Superior temporal gyrus (tissue), 1 donor: Measurements from ENCODE around the gene MBP.

Source experiments
- DNase-seq: peaks from one replicate; pipeline ENCODE4 v3.0.0-alpha.2; 2016; ENCODE audit errors: extremely low spot score

The MBP gene

GRCh38 chr18:77049938-77050337 lies 82.6 kb downstream of the MBP start:
- peak; percentile 73 for DNase-seq

GRCh38 chr18:77047803-77048419 lies 84.7 kb downstream of the MBP start:
- DNase-seq, result no peak

GRCh38 chr18:77046994-77047393 lies 85.6 kb downstream of the MBP start:
- DNase-seq, result no peak

DNA sequence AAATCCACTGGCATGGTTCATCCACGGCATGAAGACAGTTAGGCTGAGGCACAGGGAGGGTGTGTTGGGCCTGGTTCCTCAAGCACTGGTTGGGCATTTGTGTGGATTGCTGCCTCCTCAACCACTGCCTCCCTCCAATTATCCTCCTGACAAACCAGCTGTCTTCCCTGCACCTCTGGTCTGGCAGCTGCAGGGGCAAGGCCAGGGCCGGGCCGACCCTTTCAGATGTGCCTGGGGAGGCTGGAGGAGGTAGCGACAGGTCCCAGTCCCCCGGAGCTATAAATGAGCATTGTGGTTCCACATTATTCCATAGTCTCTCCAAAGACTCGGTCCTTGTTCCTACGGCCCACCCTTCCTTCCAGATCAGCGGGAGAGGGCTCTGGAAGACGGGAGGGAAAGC lies 86.2 kb downstream of the MBP start:
- no peak for DNase-seq

GRCh38 chr18:77045677-77046076 lies 86.9 kb downstream of the MBP start:
- peak; percentile 55 for DNase-seq

DNA sequence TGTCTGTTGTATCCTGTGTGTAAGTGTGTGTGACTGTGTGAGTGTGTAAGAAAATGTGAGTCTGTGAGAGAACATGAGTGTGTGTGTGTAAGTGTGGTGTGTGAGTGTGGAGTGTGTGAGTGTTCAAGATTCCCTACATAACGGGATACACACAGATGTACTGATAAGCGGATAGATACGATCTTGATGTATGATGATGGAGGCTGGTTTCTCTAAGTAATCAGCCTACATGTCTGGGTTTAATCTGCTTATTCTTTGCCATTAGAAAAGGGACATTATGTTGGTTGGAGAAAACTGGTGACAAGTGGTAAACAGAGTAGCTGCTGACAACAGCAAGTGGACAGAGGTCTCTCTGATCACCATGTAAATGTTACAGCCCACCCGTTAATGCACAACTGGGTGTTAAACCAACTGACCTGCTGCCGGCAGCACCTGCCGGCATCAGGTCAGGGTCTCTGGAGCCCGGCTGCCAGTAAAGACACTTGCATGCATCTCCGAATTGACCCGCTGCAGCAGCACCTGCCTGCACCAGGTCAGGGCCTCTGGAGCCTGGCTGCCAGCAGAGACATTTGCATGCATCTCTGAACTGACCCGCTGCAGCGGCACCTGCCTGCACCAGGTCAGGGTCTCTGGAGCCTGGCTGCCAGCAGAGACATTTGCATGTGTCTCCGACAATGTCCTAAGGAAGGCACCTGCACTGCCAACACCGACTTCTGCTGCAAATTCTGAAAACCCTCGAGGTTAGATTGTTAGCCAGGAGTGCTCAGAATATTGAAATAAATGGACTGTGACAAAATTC lies 87.5 kb downstream of the MBP start:
- DNase-seq, result peak; percentile 63

GRCh38 chr18:77043541-77044280 lies 88.9 kb downstream of the MBP start:
- peak; percentile 33 for DNase-seq

DNA sequence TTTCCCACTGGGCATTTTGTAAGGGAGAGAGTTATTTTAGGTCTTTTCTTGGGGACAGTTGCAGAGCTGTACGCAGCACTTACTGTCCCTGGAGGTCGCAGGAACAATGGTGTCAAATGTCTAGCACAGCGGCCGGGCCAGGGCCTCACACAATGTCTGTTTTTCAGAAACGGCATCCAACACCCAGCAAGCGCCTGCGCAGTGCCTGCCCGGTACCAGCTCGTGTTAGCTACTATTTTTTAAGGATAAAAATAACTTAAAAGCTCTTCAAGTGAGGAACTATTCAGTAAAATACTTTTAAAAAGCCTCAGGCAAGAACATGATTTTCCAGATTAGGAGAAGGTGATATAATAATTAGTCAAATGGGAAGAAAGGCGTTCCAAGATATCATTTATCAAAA lies 90.0 kb downstream of the MBP start:
- DNase-seq, result peak; percentile 92

GRCh38 chr18:77039196-77040130 lies 93.1 kb downstream of the MBP start:
- DNase-seq, result peak; percentile 85

DNA sequence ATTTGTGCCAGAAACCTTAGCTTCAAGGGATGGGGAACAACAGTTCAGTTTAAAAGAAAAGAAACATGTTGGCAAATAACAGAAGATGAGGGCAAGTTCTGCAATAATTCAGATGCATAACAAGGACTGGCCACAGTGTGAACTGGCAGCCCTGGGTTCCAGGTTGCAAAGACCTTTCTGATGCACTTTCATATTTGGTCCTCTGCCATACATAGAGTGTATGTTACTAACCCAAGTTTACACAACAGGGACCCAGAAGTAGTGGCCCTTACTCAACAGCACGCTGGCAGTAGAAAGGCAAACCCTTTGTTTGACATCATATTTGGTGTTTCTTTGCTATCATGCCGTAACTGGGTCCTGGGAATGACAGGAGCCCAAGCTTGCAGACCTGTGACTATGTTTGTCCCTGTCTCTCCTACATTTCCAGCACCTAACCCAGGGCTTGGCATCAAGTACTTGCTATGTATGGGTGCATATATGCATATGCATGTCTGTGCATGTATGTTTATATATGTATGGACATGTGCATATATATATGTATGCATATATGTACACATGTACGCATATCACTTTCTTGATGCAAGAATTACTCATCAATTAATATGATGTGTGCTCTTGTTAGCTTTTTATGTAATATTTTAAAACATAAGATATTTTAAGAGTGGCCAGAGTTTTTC lies 94.3 kb downstream of the MBP start:
- DNase-seq, result peak; percentile 66

DNA sequence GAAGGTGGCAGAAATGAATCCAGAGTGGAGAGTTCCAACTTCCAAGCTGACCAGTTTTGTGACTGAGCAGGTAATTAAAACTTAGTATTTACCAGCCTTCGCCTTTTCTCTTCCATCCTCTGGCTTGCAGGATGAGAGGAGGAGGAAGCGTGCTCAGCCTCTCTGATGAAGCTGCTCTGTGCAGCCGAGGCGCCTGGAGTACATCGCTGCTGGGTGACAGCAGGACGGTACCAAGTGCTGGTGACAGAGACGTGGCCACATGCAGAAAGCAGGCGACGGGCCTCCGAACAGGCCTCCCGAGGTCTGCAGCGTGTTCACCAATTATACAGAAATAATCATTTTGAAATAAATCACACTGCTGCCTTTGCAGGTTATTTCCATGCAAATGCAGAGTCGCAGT lies 95.0 kb downstream of the MBP start:
- peak; percentile 73 for DNase-seq

- DNase-seq, result no peak
These were observed 97.0 kb downstream of the MBP start for GRCh38 chr18:77035380-77036187.

DNA sequence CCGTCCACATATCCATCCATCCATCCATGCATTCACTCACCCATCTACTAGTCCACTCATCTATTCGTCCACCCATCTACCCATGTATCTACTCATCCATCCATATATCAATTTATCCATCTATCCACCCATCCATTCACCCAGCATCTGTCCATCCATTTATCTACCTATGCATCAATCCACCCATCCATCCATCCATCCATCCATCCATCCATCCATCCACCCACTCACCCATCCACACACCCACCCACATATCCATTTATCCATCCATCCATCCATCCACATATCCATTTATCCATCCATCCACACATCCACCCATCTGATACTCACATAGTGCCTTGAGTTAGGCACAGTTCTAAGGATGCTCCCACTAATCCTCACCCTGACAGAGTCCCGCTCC lies 99.0 kb downstream of the MBP start:
- DNase-seq, result no peak

- no peak for DNase-seq
These were observed 100.3 kb downstream of the MBP start for GRCh38 chr18:77032181-77032701.

DNA sequence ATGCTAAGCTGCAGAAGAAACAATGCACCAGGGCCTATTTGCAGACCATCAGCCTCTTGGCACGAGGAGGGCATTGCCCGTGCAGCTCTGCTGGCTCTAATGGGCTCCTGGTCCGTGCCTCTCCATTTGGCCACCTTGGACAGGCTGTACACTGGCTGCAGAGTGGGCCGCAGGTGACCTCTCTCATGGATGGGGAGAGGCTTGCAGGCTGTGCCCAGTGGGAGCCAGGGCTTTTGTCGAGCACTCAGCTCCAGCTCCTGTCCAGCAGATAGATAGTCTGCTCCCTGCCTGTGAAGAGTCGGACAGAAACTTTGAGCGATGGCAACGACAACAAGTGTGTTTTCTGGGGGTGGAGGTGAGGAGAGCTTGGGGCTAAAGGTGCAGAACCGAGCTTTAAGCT lies 100.9 kb downstream of the MBP start:
- DNase-seq, result no peak

GRCh38 chr18:77030201-77030600 lies 102.4 kb downstream of the MBP start:
- peak; percentile 57 for DNase-seq

GRCh38 chr18:77025831-77026363 lies 106.7 kb downstream of the MBP start:
- DNase-seq, result no peak

DNA sequence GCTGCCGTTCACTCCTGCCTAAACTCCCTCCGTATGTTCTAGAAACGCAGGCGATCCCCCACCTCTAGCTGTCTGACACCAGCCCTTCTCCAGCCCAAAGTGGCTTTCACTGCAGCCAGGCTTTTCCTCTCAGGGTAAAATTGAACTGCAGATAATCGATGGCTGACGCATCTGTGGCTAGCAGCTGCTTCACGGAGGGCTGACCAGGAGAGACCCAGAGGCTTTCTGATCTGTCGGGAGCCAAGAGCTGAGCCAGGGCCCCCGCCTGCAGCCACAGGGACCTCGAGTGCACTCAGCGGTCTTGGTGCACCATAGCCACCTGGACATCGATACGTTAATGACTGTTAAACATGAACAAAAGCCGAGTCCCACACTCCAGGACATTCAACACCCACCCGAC lies 107.5 kb downstream of the MBP start:
- DNase-seq, result no peak

- DNase-seq, result no peak
These were observed 108.1 kb downstream of the MBP start for GRCh38 chr18:77024476-77024875.
